HepG2 (cell line): ENCODE measurements around the gene TOMM40L. TPM values are rescaled to one million over a fixed set of nuclear protein-coding genes. Genes with fewer than 3 reads are reported as not detected.

ENCODE experiments used
- AHR ChIP-seq: IDR thresholded peaks from 2 replicates; pipeline ENCODE4 v1.6.1; 2018; ENCODE audit warnings: missing genetic modification reagents, missing compliant biosample characterization
- DNMT3B ChIP-seq: conservative IDR thresholded peaks from 2 replicates; pipeline ENCODE4 v1.6.1; 2016; ENCODE audit warnings: missing biosample characterization, control low read depth
- FOXJ3 ChIP-seq: sonication (generic); formaldehyde crosslinking; IDR thresholded peaks from 2 replicates; pipeline ENCODE4 v1.4.0; 2020; ENCODE audit warnings: missing genetic modification reagents, mild to moderate bottlenecking, borderline replicate concordance
- FOXO1 ChIP-seq: sonication (generic); formaldehyde crosslinking; IDR thresholded peaks from 2 replicates; pipeline ENCODE4 v1.4.0; 2020; ENCODE audit warnings: missing genetic modification reagents
- HNRNPUL1 ChIP-seq: fragments of 200-400 bp; formaldehyde crosslinking; IDR thresholded peaks from 2 replicates; pipeline ENCODE4 v1.6.1; 2017; ENCODE audit warnings: low read depth, mild to moderate bottlenecking, low read length, moderate library complexity
- HOXA3 ChIP-seq: sonication (generic); formaldehyde crosslinking; IDR thresholded peaks from 2 replicates; pipeline ENCODE4 v1.5.0; 2020; ENCODE audit warnings: missing genetic modification reagents
- MAFG ChIP-seq: sonication (generic); formaldehyde crosslinking; IDR thresholded peaks from 2 replicates; pipeline ENCODE4 v1.5.1; 2020; ENCODE audit warnings: mild to moderate bottlenecking, missing genetic modification reagents
- NR2F1 ChIP-seq, 2 experiments: fragments of 450-650 bp in 1 of 2; formaldehyde crosslinking in 1 of 2; IDR thresholded peaks; 2 replicates each; pipeline versions ENCODE4 v1.5.0 to v1.6.1; 2016 to 2020; ENCODE audit warnings: mild to moderate bottlenecking in 1 of 2, missing compliant biosample characterization in 1 of 2, missing genetic modification reagents in 1 of 2, moderate library complexity in 1 of 2
- NR3C1 ChIP-seq: sonication (generic); formaldehyde crosslinking; IDR thresholded peaks from 2 replicates; pipeline ENCODE4 v1.4.0; 2020; ENCODE audit warnings: missing genetic modification reagents
- SIX4 ChIP-seq: sonication (generic); formaldehyde crosslinking; IDR thresholded peaks from 2 replicates; pipeline ENCODE4 v1.4.0; 2020; ENCODE audit warnings: missing genetic modification reagents
- SNAI1 ChIP-seq: sonication (generic); formaldehyde crosslinking; IDR thresholded peaks from 2 replicates; pipeline ENCODE4 v1.5.0; 2020; ENCODE audit warnings: mild to moderate bottlenecking, missing genetic modification reagents, borderline replicate concordance
- SP5 ChIP-seq: IDR thresholded peaks from 2 replicates; pipeline ENCODE4 v1.6.1; 2016; ENCODE audit warnings: low read depth, borderline replicate concordance
- TCF7 ChIP-seq: sonication (generic); IDR thresholded peaks from 2 replicates; pipeline ENCODE4 v1.6.1; 2016; ENCODE audit warnings: antibody characterized with exemption, low read depth
- ZC3H13 ChIP-seq: sonication (generic); formaldehyde crosslinking; IDR thresholded peaks from 2 replicates; pipeline ENCODE4 v1.8.1; 2023; ENCODE audit warnings: mild to moderate bottlenecking, missing genetic modification reagents, moderate library complexity
- ZNF136 ChIP-seq: sonication (generic); formaldehyde crosslinking; IDR thresholded peaks from 2 replicates; pipeline ENCODE4 v1.8.1; 2022; ENCODE audit warnings: low read depth, mild to moderate bottlenecking, moderate library complexity, missing genetic modification reagents
- polyA plus RNA-seq, 8 experiments: library from polyadenylated mRNA; depleted of rRNA in 3 of 8; stranded (reverse) in 7 of 8; unstranded in 1 of 8; fragments of >200 nt; fragmentation: Illumina TruSeq in 4 of 8; extraction: Trizol in 4 of 8; gene quantifications; 2 replicates each; pipeline versions ENCODE4 v1.2.1 to v1.2.3, GENCODE V29; 2011 to 2016; ENCODE audit warnings: low read depth in 4 of 8, missing spikeins in 1 of 8, mixed read lengths in 1 of 8; ENCODE audit not compliant: insufficient read depth in 1 of 8
- total RNA-seq, 5 experiments: library from RNA; depleted of rRNA; stranded (reverse); fragments of >200 nt; fragmentation: Illumina TruSeq; extraction: Trizol; gene quantifications; 2 replicates each; pipeline ENCODE4 v1.2.3, GENCODE V29; 2016; ENCODE audit warnings: low read depth in 1 of 5
- TF ChIP-seq, protein P1 (sequence below): sonication (generic); formaldehyde crosslinking; IDR thresholded peaks from 2 replicates; pipeline ENCODE4 v1.4.0; 2020; ENCODE audit warnings: missing genetic modification reagents, mild to moderate bottlenecking, borderline replicate concordance
- TF ChIP-seq, protein P2 (sequence below): sonication (generic); formaldehyde crosslinking; IDR thresholded peaks from 2 replicates; pipeline ENCODE4 v1.5.1; 2020; ENCODE audit warnings: mild to moderate bottlenecking, missing genetic modification reagents, borderline replicate concordance
- TF ChIP-seq, protein P3 (sequence below): sonication (generic); formaldehyde crosslinking; IDR thresholded peaks from 2 replicates; pipeline ENCODE4 v1.4.0; 2020; ENCODE audit warnings: missing genetic modification reagents, borderline replicate concordance
- TF ChIP-seq, protein P4 (sequence below): sonication (generic); formaldehyde crosslinking; conservative IDR thresholded peaks from 2 replicates; pipeline ENCODE4 v1.4.0; 2020; ENCODE audit warnings: missing genetic modification reagents
- TF ChIP-seq, protein P5 (sequence below): sonication (generic); IDR thresholded peaks from 2 replicates; pipeline ENCODE4 v1.6.1; 2016; ENCODE audit warnings: low read depth, borderline replicate concordance

The TOMM40L gene
- total and polyA plus RNA-seq, 2 of the 13 experiments (the other 11 are each of a cell fraction or from before 2014, with no cell fraction given): 14.1 to 26.2 TPM

DNA sequence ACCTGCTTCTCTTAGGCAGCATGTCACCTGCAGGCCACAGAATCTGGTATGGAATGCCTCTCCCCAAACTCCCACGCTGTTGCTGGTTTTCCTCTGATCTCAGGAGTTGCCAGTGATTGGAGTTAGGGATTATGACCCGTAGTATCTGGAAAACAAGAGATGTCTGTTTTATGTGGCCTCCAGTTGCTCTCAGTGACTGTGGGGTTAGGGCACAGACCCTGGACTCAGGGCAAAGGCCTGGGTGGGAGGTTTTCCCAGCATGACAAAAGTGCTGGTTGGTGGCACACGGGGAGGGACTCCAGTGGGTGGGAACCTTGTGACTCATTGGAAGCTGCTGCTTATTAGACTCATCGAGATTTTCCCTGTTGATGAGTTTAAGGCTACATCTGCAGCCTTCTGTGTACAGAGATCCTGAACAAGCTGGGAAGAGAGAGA lies 12.2 kb downstream of the TOMM40L start, which contains the start of gene NR1I3 (continued):
- no peak for TF ChIP-seq AHR (CRISPR knock-in tag)
- no peak for TF ChIP-seq SIX4 (CRISPR knock-in tag)
- TF ChIP-seq ZC3H13: no peak
- no peak for TF ChIP-seq DNMT3B
- TF ChIP-seq HOXA3: no peak; the same call in 1 of the 2 replicates
- TF ChIP-seq, protein P1, sequence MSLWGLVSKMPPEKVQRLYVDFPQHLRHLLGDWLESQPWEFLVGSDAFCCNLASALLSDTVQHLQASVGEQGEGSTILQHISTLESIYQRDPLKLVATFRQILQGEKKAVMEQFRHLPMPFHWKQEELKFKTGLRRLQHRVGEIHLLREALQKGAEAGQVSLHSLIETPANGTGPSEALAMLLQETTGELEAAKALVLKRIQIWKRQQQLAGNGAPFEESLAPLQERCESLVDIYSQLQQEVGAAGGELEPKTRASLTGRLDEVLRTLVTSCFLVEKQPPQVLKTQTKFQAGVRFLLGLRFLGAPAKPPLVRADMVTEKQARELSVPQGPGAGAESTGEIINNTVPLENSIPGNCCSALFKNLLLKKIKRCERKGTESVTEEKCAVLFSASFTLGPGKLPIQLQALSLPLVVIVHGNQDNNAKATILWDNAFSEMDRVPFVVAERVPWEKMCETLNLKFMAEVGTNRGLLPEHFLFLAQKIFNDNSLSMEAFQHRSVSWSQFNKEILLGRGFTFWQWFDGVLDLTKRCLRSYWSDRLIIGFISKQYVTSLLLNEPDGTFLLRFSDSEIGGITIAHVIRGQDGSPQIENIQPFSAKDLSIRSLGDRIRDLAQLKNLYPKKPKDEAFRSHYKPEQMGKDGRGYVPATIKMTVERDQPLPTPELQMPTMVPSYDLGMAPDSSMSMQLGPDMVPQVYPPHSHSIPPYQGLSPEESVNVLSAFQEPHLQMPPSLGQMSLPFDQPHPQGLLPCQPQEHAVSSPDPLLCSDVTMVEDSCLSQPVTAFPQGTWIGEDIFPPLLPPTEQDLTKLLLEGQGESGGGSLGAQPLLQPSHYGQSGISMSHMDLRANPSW (CRISPR knock-in tag): no peak
- TF ChIP-seq, protein P2, sequence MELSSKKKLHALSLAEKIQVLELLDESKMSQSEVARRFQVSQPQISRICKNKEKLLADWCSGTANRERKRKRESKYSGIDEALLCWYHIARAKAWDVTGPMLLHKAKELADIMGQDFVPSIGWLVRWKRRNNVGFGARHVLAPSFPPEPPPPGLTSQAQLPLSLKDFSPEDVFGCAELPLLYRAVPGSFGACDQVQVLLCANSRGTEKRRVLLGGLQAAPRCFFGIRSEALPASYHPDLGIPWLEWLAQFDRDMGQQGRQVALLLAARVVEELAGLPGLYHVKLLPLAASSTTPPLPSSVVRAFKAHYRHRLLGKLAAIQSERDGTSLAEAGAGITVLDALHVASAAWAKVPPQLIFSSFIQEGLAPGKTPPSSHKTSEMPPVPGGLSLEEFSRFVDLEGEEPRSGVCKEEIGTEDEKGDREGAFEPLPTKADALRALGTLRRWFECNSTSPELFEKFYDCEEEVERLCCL: no peak
- peak; percentile 75; the same call in 1 of the 2 replicates for TF ChIP-seq SP5 (CRISPR knock-in tag)
- TF ChIP-seq NR2F1 (CRISPR knock-in tag; IDR thresholded peaks at IDR 0.05): peak in 1 of 2 experiments; percentile 83; a peak in 2 of 4 replicates
- TF ChIP-seq, protein P3, sequence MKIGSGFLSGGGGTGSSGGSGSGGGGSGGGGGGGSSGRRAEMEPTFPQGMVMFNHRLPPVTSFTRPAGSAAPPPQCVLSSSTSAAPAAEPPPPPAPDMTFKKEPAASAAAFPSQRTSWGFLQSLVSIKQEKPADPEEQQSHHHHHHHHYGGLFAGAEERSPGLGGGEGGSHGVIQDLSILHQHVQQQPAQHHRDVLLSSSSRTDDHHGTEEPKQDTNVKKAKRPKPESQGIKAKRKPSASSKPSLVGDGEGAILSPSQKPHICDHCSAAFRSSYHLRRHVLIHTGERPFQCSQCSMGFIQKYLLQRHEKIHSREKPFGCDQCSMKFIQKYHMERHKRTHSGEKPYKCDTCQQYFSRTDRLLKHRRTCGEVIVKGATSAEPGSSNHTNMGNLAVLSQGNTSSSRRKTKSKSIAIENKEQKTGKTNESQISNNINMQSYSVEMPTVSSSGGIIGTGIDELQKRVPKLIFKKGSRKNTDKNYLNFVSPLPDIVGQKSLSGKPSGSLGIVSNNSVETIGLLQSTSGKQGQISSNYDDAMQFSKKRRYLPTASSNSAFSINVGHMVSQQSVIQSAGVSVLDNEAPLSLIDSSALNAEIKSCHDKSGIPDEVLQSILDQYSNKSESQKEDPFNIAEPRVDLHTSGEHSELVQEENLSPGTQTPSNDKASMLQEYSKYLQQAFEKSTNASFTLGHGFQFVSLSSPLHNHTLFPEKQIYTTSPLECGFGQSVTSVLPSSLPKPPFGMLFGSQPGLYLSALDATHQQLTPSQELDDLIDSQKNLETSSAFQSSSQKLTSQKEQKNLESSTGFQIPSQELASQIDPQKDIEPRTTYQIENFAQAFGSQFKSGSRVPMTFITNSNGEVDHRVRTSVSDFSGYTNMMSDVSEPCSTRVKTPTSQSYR (CRISPR knock-in tag): peak; percentile 40; the same call in 1 of the 2 replicates
- no peak for TF ChIP-seq FOXJ3 (CRISPR knock-in tag)
- TF ChIP-seq SNAI1 (CRISPR knock-in tag): no peak
- TF ChIP-seq, protein P4, sequence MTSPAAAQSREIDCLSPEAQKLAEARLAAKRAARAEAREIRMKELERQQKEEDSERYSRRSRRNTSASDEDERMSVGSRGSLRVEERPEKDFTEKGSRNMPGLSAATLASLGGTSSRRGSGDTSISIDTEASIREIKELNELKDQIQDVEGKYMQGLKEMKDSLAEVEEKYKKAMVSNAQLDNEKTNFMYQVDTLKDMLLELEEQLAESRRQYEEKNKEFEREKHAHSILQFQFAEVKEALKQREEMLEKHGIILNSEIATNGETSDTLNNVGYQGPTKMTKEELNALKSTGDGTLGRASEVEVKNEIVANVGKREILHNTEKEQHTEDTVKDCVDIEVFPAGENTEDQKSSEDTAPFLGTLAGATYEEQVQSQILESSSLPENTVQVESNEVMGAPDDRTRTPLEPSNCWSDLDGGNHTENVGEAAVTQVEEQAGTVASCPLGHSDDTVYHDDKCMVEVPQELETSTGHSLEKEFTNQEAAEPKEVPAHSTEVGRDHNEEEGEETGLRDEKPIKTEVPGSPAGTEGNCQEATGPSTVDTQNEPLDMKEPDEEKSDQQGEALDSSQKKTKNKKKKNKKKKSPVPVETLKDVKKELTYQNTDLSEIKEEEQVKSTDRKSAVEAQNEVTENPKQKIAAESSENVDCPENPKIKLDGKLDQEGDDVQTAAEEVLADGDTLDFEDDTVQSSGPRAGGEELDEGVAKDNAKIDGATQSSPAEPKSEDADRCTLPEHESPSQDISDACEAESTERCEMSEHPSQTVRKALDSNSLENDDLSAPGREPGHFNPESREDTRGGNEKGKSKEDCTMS (CRISPR knock-in tag): no peak
- TF ChIP-seq FOXO1 (CRISPR knock-in tag): peak; percentile 79; the same call in 1 of the 2 replicates
- TF ChIP-seq HNRNPUL1: no peak
- TF ChIP-seq, protein P5, sequence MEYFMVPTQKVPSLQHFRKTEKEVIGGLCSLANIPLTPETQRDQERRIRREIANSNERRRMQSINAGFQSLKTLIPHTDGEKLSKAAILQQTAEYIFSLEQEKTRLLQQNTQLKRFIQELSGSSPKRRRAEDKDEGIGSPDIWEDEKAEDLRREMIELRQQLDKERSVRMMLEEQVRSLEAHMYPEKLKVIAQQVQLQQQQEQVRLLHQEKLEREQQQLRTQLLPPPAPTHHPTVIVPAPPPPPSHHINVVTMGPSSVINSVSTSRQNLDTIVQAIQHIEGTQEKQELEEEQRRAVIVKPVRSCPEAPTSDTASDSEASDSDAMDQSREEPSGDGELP: peak; percentile 54; the same call in 1 of the 2 replicates
- TF ChIP-seq TCF7: no peak; the same call in 1 of the 2 replicates
- TF ChIP-seq MAFG: no peak
- 0 out of 2 replicates have a peak, but pooled peaks have one; percentile 67 for TF ChIP-seq ZNF136 (CRISPR knock-in tag)
- no peak for TF ChIP-seq NR3C1 (CRISPR knock-in tag)
